ENCODE data around the gene NEURL1.

DNA sequence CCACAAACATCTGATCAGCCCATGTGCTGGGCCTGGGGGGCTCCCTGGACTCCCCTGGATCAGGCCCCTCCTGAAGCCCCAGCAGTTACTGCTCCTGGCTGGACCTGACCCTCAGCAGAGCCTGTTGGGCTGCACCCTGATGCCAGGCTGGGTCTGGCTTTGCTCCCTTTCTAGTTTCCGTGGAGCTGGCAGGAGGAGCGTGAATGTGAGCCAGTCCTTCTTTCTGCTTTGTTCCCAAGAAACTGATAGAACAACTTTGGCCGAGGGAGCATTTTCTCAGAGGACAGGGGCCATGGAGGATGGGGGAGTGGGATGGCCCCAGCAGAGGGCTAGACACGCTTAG is 128.2 kb downstream of the NEURL1 start:
- TF ChIP-seq YY1 (IDR thresholded peaks at IDR 0.05; ENCODE audit: insufficient read depth, insufficient read length) (no peak), ZNF274 (IDR thresholded peaks at IDR 0.05; ENCODE audit: low read depth, low read length) (no peak)
